Measurements from ENCODE around the gene SEC16A. TPM values are rescaled to one million over a fixed set of nuclear protein-coding genes. Genes with fewer than 3 reads are reported as not detected.
"Not testable (repeated sequence)": the region's sequence is repeated elsewhere in the genome, so short reads cannot be mapped to it uniquely, and the experiment has no call there.

The SEC16A gene
- total RNA-seq, 2 donors from 2014 or later: 94.7 to 111 TPM

DNA sequence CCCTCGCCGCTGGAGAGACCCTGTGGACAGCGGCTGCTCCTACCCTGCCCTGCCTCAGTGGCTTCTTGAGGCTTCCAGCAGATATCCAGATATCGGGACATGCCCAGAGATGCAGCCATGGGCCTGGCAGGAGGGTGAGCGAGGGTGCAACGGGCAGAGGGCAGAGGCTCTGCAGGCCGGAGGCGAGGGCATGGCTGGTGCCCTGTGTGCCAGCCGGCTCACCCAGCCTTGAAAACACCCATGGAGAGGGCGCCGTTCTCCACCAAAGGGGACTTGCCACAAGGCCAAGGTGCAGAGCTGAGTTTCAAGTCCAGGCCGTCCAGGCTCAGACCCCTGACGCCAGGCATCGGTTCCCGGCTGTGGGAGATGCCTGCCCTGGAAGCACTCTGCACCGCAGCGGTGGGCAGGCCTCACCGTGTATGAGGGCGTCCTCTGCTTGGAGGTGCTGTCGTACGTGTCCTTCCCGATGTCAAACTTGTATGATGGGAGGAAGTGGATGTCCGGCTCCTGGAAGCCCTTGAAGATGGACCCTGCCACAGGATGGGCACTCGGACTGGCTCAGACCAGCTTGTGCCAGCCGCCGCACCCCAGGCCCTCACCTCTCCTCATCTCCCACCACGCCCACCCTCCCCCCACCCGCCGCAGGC, 52.1 kb downstream of the SEC16A start:
- 93% methylated on average over 29 of the region's 29 CpGs for WGBS
- intact Hi-C loops (cut with DNase I): no loop called here
- Histone ChIP-seq H3K4me1 (replicated peaks) (no peaks in the 10 kb centered on the region), H3K36me3 (no peaks in the 10 kb centered on the region), H3K4me3 (no peak overlapping the region), H3K27me3 (replicated peaks; ENCODE audit: insufficient read depth) (no peaks in the 10 kb centered on the region), H3K9me3 (no peaks in the 10 kb centered on the region), H3K27ac (no peak overlapping the region)
- TF ChIP-seq POLR2AphosphoS5 (IDR thresholded peaks at IDR 0.05) (no peak), POLR2A (IDR thresholded peaks at IDR 0.05) (no peak)
- TF ChIP-seq, protein P1, sequence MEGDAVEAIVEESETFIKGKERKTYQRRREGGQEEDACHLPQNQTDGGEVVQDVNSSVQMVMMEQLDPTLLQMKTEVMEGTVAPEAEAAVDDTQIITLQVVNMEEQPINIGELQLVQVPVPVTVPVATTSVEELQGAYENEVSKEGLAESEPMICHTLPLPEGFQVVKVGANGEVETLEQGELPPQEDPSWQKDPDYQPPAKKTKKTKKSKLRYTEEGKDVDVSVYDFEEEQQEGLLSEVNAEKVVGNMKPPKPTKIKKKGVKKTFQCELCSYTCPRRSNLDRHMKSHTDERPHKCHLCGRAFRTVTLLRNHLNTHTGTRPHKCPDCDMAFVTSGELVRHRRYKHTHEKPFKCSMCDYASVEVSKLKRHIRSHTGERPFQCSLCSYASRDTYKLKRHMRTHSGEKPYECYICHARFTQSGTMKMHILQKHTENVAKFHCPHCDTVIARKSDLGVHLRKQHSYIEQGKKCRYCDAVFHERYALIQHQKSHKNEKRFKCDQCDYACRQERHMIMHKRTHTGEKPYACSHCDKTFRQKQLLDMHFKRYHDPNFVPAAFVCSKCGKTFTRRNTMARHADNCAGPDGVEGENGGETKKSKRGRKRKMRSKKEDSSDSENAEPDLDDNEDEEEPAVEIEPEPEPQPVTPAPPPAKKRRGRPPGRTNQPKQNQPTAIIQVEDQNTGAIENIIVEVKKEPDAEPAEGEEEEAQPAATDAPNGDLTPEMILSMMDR (IDR thresholded peaks at IDR 0.05): no peak
- DNase-seq (ENCODE audit: low spot score): no peak

DNA sequence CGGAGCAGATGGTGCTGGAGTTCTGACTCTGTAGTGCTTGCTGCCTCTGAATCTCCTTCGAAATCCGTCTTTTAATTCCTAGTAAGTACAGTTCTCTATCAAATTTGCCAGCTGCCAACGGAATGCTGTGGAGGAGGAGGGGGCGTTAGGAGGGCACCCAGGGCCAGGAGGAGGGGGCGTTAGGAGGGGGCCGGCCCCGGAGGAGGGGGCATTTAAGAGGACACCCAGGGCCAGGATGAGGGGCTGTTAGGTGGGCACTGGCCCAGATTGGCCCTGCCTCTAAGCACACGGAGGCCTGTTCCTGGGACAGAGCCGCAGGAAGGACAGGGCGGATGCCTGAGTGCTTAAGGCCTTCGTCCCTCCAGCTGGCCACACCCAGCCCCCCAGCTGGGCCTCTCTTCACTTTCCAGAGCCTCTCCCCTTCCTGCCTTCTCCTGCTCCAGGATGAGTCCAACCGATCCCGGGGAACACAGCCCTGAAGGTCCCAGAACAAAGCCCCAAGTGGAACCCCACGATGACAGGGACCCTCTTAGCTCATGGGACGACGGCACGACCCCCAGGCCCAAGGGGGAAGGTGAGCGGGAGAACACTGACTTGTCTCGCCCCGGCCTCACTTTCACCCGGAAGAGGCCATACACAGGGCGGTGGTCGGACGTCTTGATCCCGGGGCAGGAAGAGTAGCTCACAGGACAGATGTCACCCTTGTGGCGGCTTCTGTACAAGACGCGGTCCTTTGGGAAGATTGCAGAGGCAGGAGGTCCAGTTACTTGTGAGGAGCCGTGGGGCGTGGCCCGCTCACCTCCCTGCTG, 53.0 kb downstream of the SEC16A start:
- no peak for TF ChIP-seq POLR2AphosphoS5 (IDR thresholded peaks at IDR 0.05)
- TF ChIP-seq POLR2A (IDR thresholded peaks at IDR 0.05): no peak
- TF ChIP-seq, protein P1 (IDR thresholded peaks at IDR 0.05): no peak
- Histone ChIP-seq H3K27ac (no peak overlapping the region), H3K36me3 (no peaks in the 10 kb centered on the region), H3K4me3 (no peak overlapping the region), H3K27me3 (replicated peaks; ENCODE audit: insufficient read depth) (no peaks in the 10 kb centered on the region), H3K4me1 (replicated peaks) (no peaks in the 10 kb centered on the region), H3K9me3 (no peaks in the 10 kb centered on the region)
- no peak for DNase-seq (ENCODE audit: low spot score)
- WGBS: 80% methylated on average over 30 of the region's 32 CpGs
- intact Hi-C loops (cut with DNase I): no loop called here

DNA sequence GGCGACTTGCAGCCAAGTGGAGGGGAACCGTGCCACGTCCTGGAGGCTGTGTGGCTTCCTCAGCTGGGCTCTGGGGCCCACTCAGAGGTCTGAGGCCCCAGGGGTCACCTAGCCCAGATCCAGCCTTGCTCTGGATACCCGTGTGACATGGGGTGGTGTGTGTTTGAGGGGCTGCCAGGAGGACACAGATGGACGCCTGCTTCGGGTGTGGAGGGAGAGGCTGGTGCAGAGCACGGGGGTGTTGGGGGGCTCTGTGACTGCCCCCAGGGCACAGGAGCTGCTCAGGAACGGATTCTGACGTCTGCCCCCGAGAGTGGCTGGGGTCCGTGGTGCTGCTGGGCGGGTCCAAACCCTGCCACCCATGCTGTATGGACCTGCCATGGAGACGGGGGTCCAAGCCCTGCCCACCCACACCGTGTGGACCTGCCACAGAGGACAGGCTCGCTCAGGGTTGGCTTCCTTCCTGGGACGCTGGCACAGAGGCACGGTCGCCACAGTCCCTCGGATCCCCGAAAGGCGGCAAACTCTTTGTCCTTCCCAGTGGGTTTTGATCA, 53.7 kb downstream of the SEC16A start:
- TF ChIP-seq, protein P1 (IDR thresholded peaks at IDR 0.05): no peak
- TF ChIP-seq POLR2AphosphoS5 (IDR thresholded peaks at IDR 0.05) (no peak), POLR2A (IDR thresholded peaks at IDR 0.05) (no peak)
- Histone ChIP-seq H3K9me3 (no peaks in the 10 kb centered on the region), H3K36me3 (no peaks in the 10 kb centered on the region), H3K27ac (no peak overlapping the region), H3K4me1 (replicated peaks) (no peaks in the 10 kb centered on the region), H3K4me3 (no peak overlapping the region), H3K27me3 (replicated peaks; ENCODE audit: insufficient read depth) (no peaks in the 10 kb centered on the region)
- DNase-seq (ENCODE audit: low spot score): no peak
- intact Hi-C loops (cut with DNase I): no loop called here
- WGBS: 80% methylated on average over 21 of the region's 21 CpGs

DNA sequence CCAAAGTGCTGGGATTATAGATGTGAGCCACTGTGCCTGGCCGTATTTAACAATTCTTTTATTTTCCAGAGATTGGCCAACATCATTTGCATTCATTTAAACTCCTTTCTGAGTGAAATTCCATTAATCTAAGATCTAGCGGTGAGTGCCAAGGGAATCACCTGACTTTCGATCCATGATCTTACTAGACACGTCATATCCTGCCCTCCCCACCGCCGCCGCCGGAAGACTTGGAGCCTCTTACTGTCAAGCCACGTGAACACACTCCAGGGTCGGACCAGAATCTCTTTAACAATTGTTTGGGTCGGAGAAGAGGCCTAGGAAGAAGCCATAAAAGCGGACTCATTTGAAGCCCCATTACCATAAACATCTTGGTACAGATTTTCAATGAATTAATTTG, 56.1 kb downstream of the SEC16A start:
- Histone ChIP-seq H3K27ac (no peak overlapping the region), H3K36me3 (peaks cover 9 to 11% of the 10 kb centered on the region in 2 donors), H3K27me3 (replicated peaks; ENCODE audit: insufficient read depth) (no peaks in the 10 kb centered on the region), H3K9me3 (no peaks in the 10 kb centered on the region), H3K4me3 (no peak overlapping the region), H3K4me1 (replicated peaks) (no peaks in the 10 kb centered on the region)
- TF ChIP-seq, protein P1 (IDR thresholded peaks at IDR 0.05): no peak
- TF ChIP-seq POLR2A (IDR thresholded peaks at IDR 0.05) (no peak), POLR2AphosphoS5 (IDR thresholded peaks at IDR 0.05) (no peak)
- WGBS: 68% methylated on average over 12 of the region's 12 CpGs
- intact Hi-C loops (cut with DNase I): no loop called here
- no peak for DNase-seq (ENCODE audit: low spot score)

DNA sequence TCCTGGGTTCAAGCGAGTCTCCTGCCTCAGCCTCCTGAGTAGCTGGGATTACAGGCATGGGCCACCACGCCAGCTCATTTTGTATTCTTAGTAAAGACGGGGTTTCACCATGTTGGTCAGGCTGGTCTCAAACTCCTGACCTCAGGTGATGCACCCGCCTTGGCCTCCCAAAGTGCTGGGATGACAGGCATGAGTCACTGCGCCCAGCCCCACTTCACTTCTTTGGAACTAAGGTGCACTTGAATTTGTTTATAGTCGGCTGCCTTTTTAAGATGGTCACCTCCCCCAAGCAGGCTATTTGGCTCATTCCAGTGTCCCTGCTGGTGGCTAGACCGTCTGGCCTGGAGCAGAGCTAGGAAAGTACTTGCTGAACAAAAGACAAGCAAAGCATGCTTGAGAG, 57.5 kb downstream of the SEC16A start:
- intact Hi-C loops (cut with DNase I); H3K27ac ChIP-seq; H3K4me3 ChIP-seq; DNase-seq (ENCODE audit: low spot score); H3K27me3 ChIP-seq (replicated peaks; ENCODE audit: insufficient read depth); H3K4me1 ChIP-seq (replicated peaks); H3K9me3 ChIP-seq: not testable (repeated sequence)
- peaks cover 9 to 21% of the 10 kb centered on the region in 2 donors for H3K36me3 ChIP-seq
- WGBS: 78% methylated on average over 7 of the region's 7 CpGs
